ENCODE data around the gene TMEM245. TPM values are rescaled to one million over a fixed set of nuclear protein-coding genes. Genes with fewer than 3 reads are reported as not detected.
A peak's percentile ranks its signal among the peaks of the same experiment; 100 is the strongest.
"Not testable (repeated sequence)": the region's sequence is repeated elsewhere in the genome, so short reads cannot be mapped to it uniquely, and the experiment has no call there.

The TMEM245 gene
- total RNA-seq, 2 donors from 2014 or later: 25.1 to 39.7 TPM

GRCh38 chr9:109064963-109065702 lies 54.6 kb downstream of the TMEM245 start:
- intact Hi-C loops (cut with DNase I): no loop called here
- no peak overlapping the region for H3K27ac ChIP-seq
- TF ChIP-seq CTCF (IDR thresholded peaks at IDR 0.05): no peak
- no peak for DNase-seq
- H3K4me3 ChIP-seq: no peak overlapping the region
- H3K4me1 ChIP-seq: peaks cover 6% of the 10 kb centered on the region
- H3K36me3 ChIP-seq: no peaks in the 10 kb centered on the region
- no peaks in the 10 kb centered on the region for H3K27me3 ChIP-seq
- no peaks in the 10 kb centered on the region for H3K9me3 ChIP-seq
- H3K9ac ChIP-seq (ENCODE audit: low read depth in 2 of 2, low read length in 2 of 2): no peak overlapping the region

GRCh38 chr9:109063760-109064159 lies 56.0 kb downstream of the TMEM245 start:
- DNase-seq: no peak
- no peaks in the 10 kb centered on the region for H3K9me3 ChIP-seq
- H3K4me3 ChIP-seq: no peak overlapping the region
- H3K4me1 ChIP-seq: peaks cover 6% of the 10 kb centered on the region
- H3K27ac ChIP-seq: no peak overlapping the region
- no peak overlapping the region for H3K9ac ChIP-seq (ENCODE audit: low read depth in 2 of 2, low read length in 2 of 2)
- H3K27me3 ChIP-seq: no peaks in the 10 kb centered on the region
- intact Hi-C loops (cut with DNase I): no loop called here
- no peak for TF ChIP-seq CTCF (IDR thresholded peaks at IDR 0.05)
- H3K36me3 ChIP-seq: no peaks in the 10 kb centered on the region

- Histone ChIP-seq H3K4me1 (peaks cover 6% of the 10 kb centered on the region), H3K36me3 (no peaks in the 10 kb centered on the region), H3K27ac (no peak overlapping the region)
Measured at GRCh38 chr9:109062543-109062942, 57.2 kb downstream of the TMEM245 start.

GRCh38 chr9:109060191-109060590 lies 59.6 kb downstream of the TMEM245 start:
- no peaks in the 10 kb centered on the region for H3K36me3 ChIP-seq
- H3K27ac ChIP-seq: peak overlapping the region; percentile 6

More at GRCh38 chr9:109062543-109062942, 57.2 kb downstream of the TMEM245 start:
- no peak overlapping the region for H3K4me3 ChIP-seq
- no peak overlapping the region for H3K9ac ChIP-seq (ENCODE audit: low read depth in 2 of 2, low read length in 2 of 2)
- intact Hi-C loops (cut with DNase I): no loop called here
- H3K9me3 ChIP-seq: no peaks in the 10 kb centered on the region
- DNase-seq: no peak
- H3K27me3 ChIP-seq: no peaks in the 10 kb centered on the region
- TF ChIP-seq CTCF (IDR thresholded peaks at IDR 0.05): no peak

GRCh38 chr9:109053121-109053520 lies 66.6 kb downstream of the TMEM245 start:
- H3K9ac ChIP-seq (ENCODE audit: low read depth in 2 of 2, low read length in 2 of 2); H3K36me3 ChIP-seq; H3K4me1 ChIP-seq; H3K4me3 ChIP-seq; H3K27ac ChIP-seq; H3K27me3 ChIP-seq; H3K9me3 ChIP-seq; DNase-seq; intact Hi-C loops (cut with DNase I): not testable (repeated sequence)

More at GRCh38 chr9:109060191-109060590, 59.6 kb downstream of the TMEM245 start:
- no peak for DNase-seq
- Histone ChIP-seq H3K4me3 (no peak overlapping the region), H3K9me3 (no peaks in the 10 kb centered on the region), H3K27me3 (no peaks in the 10 kb centered on the region), H3K4me1 (peaks cover 6% of the 10 kb centered on the region), H3K9ac (ENCODE audit: low read depth in 2 of 2, low read length in 2 of 2) (no peak overlapping the region)
- no peak for TF ChIP-seq CTCF (IDR thresholded peaks at IDR 0.05)
- intact Hi-C loops (cut with DNase I): no loop called here

GRCh38 chr9:109052416-109052815 lies 67.3 kb downstream of the TMEM245 start:
- no peaks in the 10 kb centered on the region for H3K4me1 ChIP-seq
- TF ChIP-seq CTCF (IDR thresholded peaks at IDR 0.05): no peak
- H3K27me3 ChIP-seq: no peaks in the 10 kb centered on the region
- H3K9ac ChIP-seq (ENCODE audit: low read depth in 2 of 2, low read length in 2 of 2): no peak overlapping the region
- intact Hi-C loops (cut with DNase I): no loop called here
- no peak overlapping the region for H3K27ac ChIP-seq
- no peak overlapping the region for H3K4me3 ChIP-seq
- no peak for DNase-seq
- no peaks in the 10 kb centered on the region for H3K9me3 ChIP-seq
- peaks cover 12% of the 10 kb centered on the region for H3K36me3 ChIP-seq

All from colonic mucosa (tissue), 4 donors.